Measurements from ENCODE around the gene PTTG1IP.

PTTG1IP gene

DNA sequence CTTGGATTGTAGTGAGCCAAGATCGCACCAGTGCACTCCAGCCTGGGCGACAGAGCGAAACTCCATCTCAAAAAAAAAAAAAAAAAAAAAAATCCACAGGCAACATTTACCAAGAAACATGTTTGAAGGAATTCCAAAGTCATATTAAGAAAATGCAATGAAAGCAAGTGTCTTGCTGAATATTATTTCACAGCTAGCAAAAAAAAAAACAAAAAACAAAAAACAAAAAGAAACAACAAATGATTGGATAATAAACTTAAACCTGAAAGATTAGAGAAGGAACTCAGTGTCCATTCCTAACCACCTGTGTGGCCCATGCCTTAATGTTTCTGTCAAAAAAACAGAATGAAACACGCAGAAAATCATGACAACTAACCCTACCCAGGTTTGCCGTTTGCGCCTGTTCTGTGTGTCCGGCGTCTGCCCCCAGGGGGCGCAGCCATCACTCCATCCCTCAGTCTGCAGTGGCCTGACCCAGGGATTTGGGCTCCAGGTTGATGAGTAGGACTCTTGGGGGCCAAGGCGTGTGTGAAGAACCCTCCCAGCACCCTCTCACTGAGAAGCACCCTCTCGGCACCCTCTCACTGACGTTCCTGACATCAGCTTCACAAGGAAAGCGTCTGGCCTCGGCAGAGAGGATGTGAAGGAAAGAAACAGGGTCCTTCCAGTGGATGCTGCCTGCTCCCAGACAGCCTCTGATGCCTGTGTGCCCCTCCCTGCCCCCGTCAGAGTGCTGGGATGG is 19.2 kb upstream of the PTTG1IP start:
- no peak overlapping the region for H2AFZ ChIP-seq (ENCODE audit: low read length)
- H4K20me1 ChIP-seq (ENCODE audit: insufficient read depth, low read length): no peaks in the 10 kb centered on the region
- TF ChIP-seq, protein P1, sequence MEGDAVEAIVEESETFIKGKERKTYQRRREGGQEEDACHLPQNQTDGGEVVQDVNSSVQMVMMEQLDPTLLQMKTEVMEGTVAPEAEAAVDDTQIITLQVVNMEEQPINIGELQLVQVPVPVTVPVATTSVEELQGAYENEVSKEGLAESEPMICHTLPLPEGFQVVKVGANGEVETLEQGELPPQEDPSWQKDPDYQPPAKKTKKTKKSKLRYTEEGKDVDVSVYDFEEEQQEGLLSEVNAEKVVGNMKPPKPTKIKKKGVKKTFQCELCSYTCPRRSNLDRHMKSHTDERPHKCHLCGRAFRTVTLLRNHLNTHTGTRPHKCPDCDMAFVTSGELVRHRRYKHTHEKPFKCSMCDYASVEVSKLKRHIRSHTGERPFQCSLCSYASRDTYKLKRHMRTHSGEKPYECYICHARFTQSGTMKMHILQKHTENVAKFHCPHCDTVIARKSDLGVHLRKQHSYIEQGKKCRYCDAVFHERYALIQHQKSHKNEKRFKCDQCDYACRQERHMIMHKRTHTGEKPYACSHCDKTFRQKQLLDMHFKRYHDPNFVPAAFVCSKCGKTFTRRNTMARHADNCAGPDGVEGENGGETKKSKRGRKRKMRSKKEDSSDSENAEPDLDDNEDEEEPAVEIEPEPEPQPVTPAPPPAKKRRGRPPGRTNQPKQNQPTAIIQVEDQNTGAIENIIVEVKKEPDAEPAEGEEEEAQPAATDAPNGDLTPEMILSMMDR (IDR thresholded peaks at IDR 0.05; ENCODE audit: low read length): peak; percentile 98
- no peak for TF ChIP-seq EZH2 (IDR thresholded peaks at IDR 0.05; ENCODE audit: borderline replicate concordance, low read length)
- H3K27ac ChIP-seq (ENCODE audit: low read depth, low read length, poor library complexity, severe bottlenecking): no peak overlapping the region
- no peaks in the 10 kb centered on the region for H3K9me2 ChIP-seq (ENCODE audit: low read depth, low read length)
- H3K36me3 ChIP-seq (ENCODE audit: insufficient read depth, low read length): no peaks in the 10 kb centered on the region
- H3K9ac ChIP-seq (ENCODE audit: low read length): no peak overlapping the region
- H3K79me2 ChIP-seq (ENCODE audit: insufficient read depth, low read length): no peaks in the 10 kb centered on the region
- no peaks in the 10 kb centered on the region for H3F3A ChIP-seq (ENCODE audit: insufficient read depth, low read length)
- H3K27me3 ChIP-seq (ENCODE audit: insufficient read depth, low read length): peaks cover 8% of the 10 kb centered on the region
- H3K4me3 ChIP-seq (ENCODE audit: low read depth, low read length, poor library complexity, severe bottlenecking): no peak overlapping the region
- no peak overlapping the region for H3K4me2 ChIP-seq (ENCODE audit: low read length)
- H3K4me1 ChIP-seq (ENCODE audit: insufficient read depth, low read length, severe bottlenecking): no peaks in the 10 kb centered on the region
- H3K9me3 ChIP-seq (ENCODE audit: low read length): no peaks in the 10 kb centered on the region

DNA sequence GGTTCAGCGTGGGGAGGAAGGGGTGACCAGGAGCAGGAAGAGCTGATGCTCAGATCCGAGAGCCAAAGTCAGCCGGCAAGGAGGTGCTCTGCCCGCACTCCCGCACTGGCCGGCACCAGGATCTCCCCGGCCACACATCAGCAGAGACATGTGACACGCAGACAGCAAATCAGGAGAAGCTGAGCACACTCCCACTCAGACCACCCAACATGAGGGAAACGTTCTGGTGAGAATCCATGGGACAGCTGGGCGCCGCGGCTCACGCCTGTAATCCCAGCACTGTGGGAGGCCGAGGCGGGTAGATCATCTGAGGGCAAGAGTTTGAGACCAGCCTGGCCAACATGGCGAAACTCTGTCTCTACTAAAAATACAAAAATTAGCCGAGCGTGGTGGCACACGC is 18.6 kb upstream of the PTTG1IP start:
- no peaks in the 10 kb centered on the region for H4K20me1 ChIP-seq (ENCODE audit: insufficient read depth, low read length)
- peaks cover 8% of the 10 kb centered on the region for H3K27me3 ChIP-seq (ENCODE audit: insufficient read depth, low read length)

DNA sequence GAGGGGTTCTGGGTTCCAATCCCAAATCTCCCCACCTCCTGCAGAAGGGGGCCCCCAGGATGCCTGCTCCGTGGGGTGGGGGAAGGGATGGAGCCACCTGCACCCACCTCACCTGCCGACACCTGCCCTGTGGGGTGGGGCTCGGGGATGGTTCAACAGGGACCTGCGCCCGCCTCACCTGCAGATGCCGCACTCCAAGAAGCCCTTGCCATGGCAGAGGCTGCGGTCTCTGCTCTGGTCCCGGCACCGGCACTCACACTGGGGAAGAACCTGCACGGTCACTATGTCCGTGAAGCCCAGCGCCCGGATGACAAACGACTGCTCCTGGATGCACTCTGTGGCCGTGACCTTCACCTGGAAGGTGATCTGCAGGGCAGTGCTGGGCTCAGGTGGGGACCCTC is 18.1 kb upstream of the PTTG1IP start:
- TF ChIP-seq, protein P1 (IDR thresholded peaks at IDR 0.05; ENCODE audit: low read length): no peak
- TF ChIP-seq EZH2 (IDR thresholded peaks at IDR 0.05; ENCODE audit: borderline replicate concordance, low read length): no peak
- no peak overlapping the region for H3K27ac ChIP-seq (ENCODE audit: low read depth, low read length, poor library complexity, severe bottlenecking)
- H3K36me3 ChIP-seq (ENCODE audit: insufficient read depth, low read length): no peaks in the 10 kb centered on the region
- H3K9me2 ChIP-seq (ENCODE audit: low read depth, low read length): no peaks in the 10 kb centered on the region
- H4K20me1 ChIP-seq (ENCODE audit: insufficient read depth, low read length): no peaks in the 10 kb centered on the region
- H3K27me3 ChIP-seq (ENCODE audit: insufficient read depth, low read length): peaks cover 8% of the 10 kb centered on the region
- H2AFZ ChIP-seq (ENCODE audit: low read length): no peak overlapping the region
- no peaks in the 10 kb centered on the region for H3K79me2 ChIP-seq (ENCODE audit: insufficient read depth, low read length)
- H3K4me3 ChIP-seq (ENCODE audit: low read depth, low read length, poor library complexity, severe bottlenecking): no peak overlapping the region
- no peaks in the 10 kb centered on the region for H3K4me1 ChIP-seq (ENCODE audit: insufficient read depth, low read length, severe bottlenecking)
- no peaks in the 10 kb centered on the region for H3K9me3 ChIP-seq (ENCODE audit: low read length)
- no peak overlapping the region for H3K9ac ChIP-seq (ENCODE audit: low read length)
- H3F3A ChIP-seq (ENCODE audit: insufficient read depth, low read length): no peaks in the 10 kb centered on the region
- H3K4me2 ChIP-seq (ENCODE audit: low read length): no peak overlapping the region

More for the DNA sequence above, 18.6 kb upstream of the PTTG1IP start:
- no peak overlapping the region for H3K4me2 ChIP-seq (ENCODE audit: low read length)
- no peaks in the 10 kb centered on the region for H3K36me3 ChIP-seq (ENCODE audit: insufficient read depth, low read length)
- H3K79me2 ChIP-seq (ENCODE audit: insufficient read depth, low read length): no peaks in the 10 kb centered on the region
- no peaks in the 10 kb centered on the region for H3F3A ChIP-seq (ENCODE audit: insufficient read depth, low read length)
- no peaks in the 10 kb centered on the region for H3K9me2 ChIP-seq (ENCODE audit: low read depth, low read length)
- H3K9ac ChIP-seq (ENCODE audit: low read length): no peak overlapping the region
- H3K27ac ChIP-seq (ENCODE audit: low read depth, low read length, poor library complexity, severe bottlenecking): no peak overlapping the region
- TF ChIP-seq EZH2 (IDR thresholded peaks at IDR 0.05; ENCODE audit: borderline replicate concordance, low read length): no peak
- TF ChIP-seq, protein P1 (IDR thresholded peaks at IDR 0.05; ENCODE audit: low read length): no peak
- no peaks in the 10 kb centered on the region for H3K4me1 ChIP-seq (ENCODE audit: insufficient read depth, low read length, severe bottlenecking)
- no peak overlapping the region for H3K4me3 ChIP-seq (ENCODE audit: low read depth, low read length, poor library complexity, severe bottlenecking)
- H2AFZ ChIP-seq (ENCODE audit: low read length): no peak overlapping the region
- no peaks in the 10 kb centered on the region for H3K9me3 ChIP-seq (ENCODE audit: low read length)

All from OCI-LY1 (cell line).